ENCODE measurements around the gene RUNX1.

RUNX1 gene

GRCh38 chr21:34771512-34772028 lies 277.5 kb downstream of the RUNX1 start:
- DNase-seq (ENCODE audit: extremely low read depth in 1 of 2, low read depth in 1 of 2), result no peak

- no peak for DNase-seq (ENCODE audit: extremely low read depth in 1 of 2, low read depth in 1 of 2)
Measured at GRCh38 chr21:34770576-34770975, 278.5 kb downstream of the RUNX1 start.

GRCh38 chr21:34768326-34768725 lies 280.8 kb downstream of the RUNX1 start:
- DNase-seq (ENCODE audit: extremely low read depth in 1 of 2, low read depth in 1 of 2), result no peak

- DNase-seq (ENCODE audit: extremely low read depth in 1 of 2, low read depth in 1 of 2), result no peak
Measured at GRCh38 chr21:34766862-34767261, 282.2 kb downstream of the RUNX1 start.

- no peak for DNase-seq (ENCODE audit: extremely low read depth in 1 of 2, low read depth in 1 of 2)
Measured at GRCh38 chr21:34765619-34766018, 283.5 kb downstream of the RUNX1 start.

GRCh38 chr21:34764715-34765284 lies 284.3 kb downstream of the RUNX1 start:
- DNase-seq (ENCODE audit: extremely low read depth in 1 of 2, low read depth in 1 of 2), result no peak

GRCh38 chr21:34762786-34763185 lies 286.3 kb downstream of the RUNX1 start:
- no peak for DNase-seq (ENCODE audit: extremely low read depth in 1 of 2, low read depth in 1 of 2)

- no peak for DNase-seq (ENCODE audit: extremely low read depth in 1 of 2, low read depth in 1 of 2)
Measured at GRCh38 chr21:34761758-34762330, 287.3 kb downstream of the RUNX1 start.

GRCh38 chr21:34754690-34755647 lies 294.1 kb downstream of the RUNX1 start:
- no peak for DNase-seq (ENCODE audit: extremely low read depth in 1 of 2, low read depth in 1 of 2)

GRCh38 chr21:34748862-34749261 lies 300.2 kb downstream of the RUNX1 start:
- DNase-seq (ENCODE audit: extremely low read depth in 1 of 2, low read depth in 1 of 2), result no peak

- peak; percentile 21 to 29 for DNase-seq (ENCODE audit: extremely low read depth in 1 of 2, low read depth in 1 of 2)
Measured at GRCh38 chr21:34745557-34746255, 303.4 kb downstream of the RUNX1 start.

- DNase-seq (ENCODE audit: extremely low read depth in 1 of 2, low read depth in 1 of 2), result no peak
Measured at GRCh38 chr21:34744801-34745200, 304.3 kb downstream of the RUNX1 start.

- DNase-seq (ENCODE audit: extremely low read depth in 1 of 2, low read depth in 1 of 2), result no peak
Measured at GRCh38 chr21:34743831-34744230, 305.3 kb downstream of the RUNX1 start.

- no peak for DNase-seq (ENCODE audit: extremely low read depth in 1 of 2, low read depth in 1 of 2)
Measured at GRCh38 chr21:34743285-34743684, 305.8 kb downstream of the RUNX1 start.

- DNase-seq (ENCODE audit: extremely low read depth in 1 of 2, low read depth in 1 of 2), result no peak
Measured at GRCh38 chr21:34740198-34740597, 308.9 kb downstream of the RUNX1 start.
